K562 (cell line): ENCODE results near the gene CSNK2A1. TPM values are rescaled to one million over a fixed set of nuclear protein-coding genes. Genes with fewer than 3 reads are reported as not detected.

Experiments
- ATAC-seq: fragments of 200-7000 bp; cut with Tn5 transposase; 3 replicates; pipeline ENCODE4 v1.9.1; 2020; ENCODE audit warnings: moderate library complexity
- Bru-seq: library from RNA; stranded (reverse); fragments of 400-500 nt; gene quantifications from one replicate; lab custom pipeline; 2021; lab: Mats Ljungman, UMichigan
- BruChase-seq, 2 experiments: library from RNA; stranded (reverse); fragments of 400-500 nt; gene quantifications; one replicate each; lab custom pipeline; 2021; lab: Mats Ljungman, UMichigan
- BruUV-seq: library from RNA; stranded (reverse); fragments of 400-500 nt; replicated peaks from 2 replicates; lab custom pipeline; 2021; lab: Mats Ljungman, UMichigan
- CTCF ChIA-PET: fragments of 300-600 bp; formaldehyde crosslinking; extraction: SDS; loops from one replicate; lab custom pipeline; 2021; ENCODE audit warnings: low intra/inter-chr PET ratio; lab: Yijun Ruan, JAX
- POLR2A ChIA-PET: fragments of 300-600, 350-650 bp; sonication (Branson Sonifier 250); formaldehyde crosslinking; extraction: SDS; loops from one replicate; lab custom pipeline; 2021; ENCODE audit warnings: antibody characterized with exemption, inconsistent platforms; lab: Yijun Ruan, JAX
- DNase-seq, 4 experiments: peaks; one replicate each; pipeline versions ENCODE4 v3.0.0 to v3.0.0-alpha.2; 2011 to 2018; ENCODE audit warnings: low spot score in 3 of 4, mixed read lengths in 3 of 4; ENCODE audit errors: extremely low read depth in 1 of 4
- FAIRE-seq: peaks from 2 replicates; lab custom pipeline; 2011; peaks lifted over from hg19 to GRCh38; lab: Jason Lieb, UNC
- H2AFZ ChIP-seq: 2 replicates; pipeline ENCODE4 v1.6.0; 2011; ENCODE audit warnings: low read depth, low read length, control low read depth, inconsistent platforms
- H3K27ac ChIP-seq: fragments of 200-600 bp; 3 replicates; pipeline ENCODE4 v1.8.0; 2011; ENCODE audit warnings: low read depth, mild to moderate bottlenecking, control low read depth, inconsistent platforms, low read length, moderate library complexity, mixed read lengths; ENCODE audit errors: extremely low read depth
- H3K27me3 ChIP-seq, 2 experiments: fragments of 300-600 bp in 1 of 2; 2 replicates in 1 of 2; 3 replicates in 1 of 2; pipeline versions ENCODE4 v1.6.0 to v1.8.0; 2011; ENCODE audit warnings: inconsistent platforms in 2 of 2, low read length in 2 of 2, mild to moderate bottlenecking in 1 of 2, mixed read lengths in 1 of 2, moderate library complexity in 1 of 2; ENCODE audit not compliant: control insufficient read depth in 2 of 2, insufficient read depth in 2 of 2
- H3K36me3 ChIP-seq: fragments of 300-600 bp; 3 replicates; pipeline ENCODE4 v1.8.0; 2011; ENCODE audit warnings: mild to moderate bottlenecking, low read length, inconsistent platforms; ENCODE audit not compliant: control insufficient read depth, insufficient read depth
- H3K4me1 ChIP-seq, 2 experiments: fragments of 200-600 bp in 1 of 2; replicated peaks in 1 of 2; 2 replicates in 1 of 2; 3 replicates in 1 of 2; pipeline versions ENCODE4 v1.5.1 to v1.8.0; 2011; ENCODE audit warnings: inconsistent platforms in 2 of 2, low read length in 2 of 2, mild to moderate bottlenecking in 1 of 2, mixed read lengths in 1 of 2, moderate library complexity in 1 of 2; ENCODE audit not compliant: control insufficient read depth in 2 of 2, insufficient read depth in 2 of 2
- H3K4me2 ChIP-seq: 2 replicates; pipeline ENCODE4 v1.6.1; 2011; ENCODE audit warnings: low read length, control low read depth, inconsistent platforms, mixed read lengths; ENCODE audit not compliant: insufficient read depth
- H3K4me3 ChIP-seq: fragments of 200-600 bp; sonication (generic), shearing (Covaris generic); 2 replicates; pipeline ENCODE4 v1.5.1; 2016; ENCODE audit warnings: control low read depth, inconsistent platforms
- H3K79me2 ChIP-seq: fragments of 200-600 bp; 3 replicates; pipeline ENCODE4 v1.8.0; 2011; ENCODE audit warnings: low read length, inconsistent platforms; ENCODE audit not compliant: control insufficient read depth, insufficient read depth
- H3K9ac ChIP-seq, 2 experiments: 2 replicates each; pipeline versions ENCODE4 v1.6.0 to v1.6.1; 2011; ENCODE audit warnings: low read depth in 2 of 2, low read length in 2 of 2, control low read depth in 1 of 2, inconsistent platforms in 1 of 2, mild to moderate bottlenecking in 1 of 2, mixed read lengths in 1 of 2; ENCODE audit not compliant: insufficient read depth in 1 of 2
- H3K9me1 ChIP-seq: one replicate; pipeline ENCODE4 v1.6.0; 2011; ENCODE audit warnings: inconsistent platforms, mild to moderate bottlenecking, low read length, moderate library complexity; ENCODE audit not compliant: control insufficient read depth, insufficient read depth
- H3K9me3 ChIP-seq: replicated peaks from 2 replicates; pipeline ENCODE4 v1.5.1; 2011; ENCODE audit warnings: low read depth, low read length, inconsistent platforms; ENCODE audit not compliant: control insufficient read depth, insufficient read depth
- H4K20me1 ChIP-seq: replicated peaks from 2 replicates; pipeline ENCODE4 v1.6.1; 2011; ENCODE audit warnings: low read length, inconsistent platforms, mixed read lengths; ENCODE audit not compliant: control insufficient read depth, insufficient read depth
- HDAC1 ChIP-seq, 2 experiments: fragments of 450-650 bp; IDR thresholded peaks; 2 replicates each; pipeline ENCODE4 v1.6.1; 2016 to 2017; ENCODE audit warnings: inconsistent platforms in 1 of 2, mild to moderate bottlenecking in 1 of 2, moderate library complexity in 1 of 2
- POLR2A ChIP-seq: fragments of 450-650 bp; conservative IDR thresholded peaks from 2 replicates; pipeline ENCODE4 v1.6.1; 2016
- PRDM10 ChIP-seq: fragments of 450-650 bp; IDR thresholded peaks from 2 replicates; pipeline ENCODE4 v1.6.1; 2018; ENCODE audit not compliant: partially characterized antibody
- ZBTB12 ChIP-seq: fragments of 250-450 bp; sonication (Bioruptor Pico); IDR thresholded peaks from 2 replicates; pipeline ENCODE4 v1.4.0; 2020
- WGBS: fragments of 100-300 bp; shearing (Covaris generic); methylation state at CpG from one replicate; pipeline ENCODE4 v1.1.6; 2016; ENCODE audit warnings: low coverage, mixed read lengths; ENCODE audit not compliant: insufficient coverage; ENCODE audit errors: missing lambda C conversion rate; 5-methylcytosine and 5-hydroxymethylcytosine counted together
- in situ Hi-C: fragments of 300-500 bp; cut with MboI; formaldehyde crosslinking; loops from 4 replicates; pipeline ENCODE4 v1.15.0; 2018; ENCODE audit warnings: inconsistent platforms, mixed read lengths
- intact Hi-C: fragments of 100-400 bp; cut with micrococcal nuclease; formaldehyde crosslinking; loops from 2 replicates; pipeline ENCODE4 v1.14.2; 2022
- long read RNA-seq, 3 experiments: library from polyadenylated mRNA in 2 of 3; library from RNA in 1 of 3; unstranded in 2 of 3; stranded (forward) in 1 of 3; transcript quantifications; one replicate each; pipeline ENCODE4 v2.0.0, GENCODE V29; 2019 to 2022
- polyA minus RNA-seq, 3 experiments: library from RNA; depleted of rRNA, polyadenylated mRNA; stranded (reverse); fragments of >200 nt; gene quantifications; 2 replicates each; pipeline ENCODE4 v1.2.3, GENCODE V29; 2011
- polyA plus RNA-seq, 8 experiments: library from polyadenylated mRNA; depleted of rRNA in 4 of 8; stranded (reverse) in 5 of 8; unstranded in 3 of 8; fragments of >200 nt; fragmentation: Nextera tagmentation in 2 of 8; fragmentation: Illumina TruSeq in 1 of 8; extraction: Ambion mirVana in 2 of 8; extraction: Trizol in 1 of 8; gene quantifications; 2 replicates each; pipeline versions ENCODE4 v1.2.1 to v1.2.3, GENCODE V29; 2011 to 2014; ENCODE audit warnings: inconsistent platforms in 1 of 8, missing spikeins in 1 of 8
- total RNA-seq, 7 experiments: library from RNA; depleted of rRNA in 6 of 7; stranded (reverse); fragments of >200 nt in 6 of 7; fragmentation: Illumina TruSeq in 2 of 7; extraction: Trizol in 2 of 7; gene quantifications; 2 replicates each; pipeline versions ENCODE4 v1.2.1 to v1.2.3, GENCODE V29; 2011 to 2021; ENCODE audit warnings: low replicate concordance in 1 of 7

The CSNK2A1 gene
- total RNA-seq (2011; cell fraction: chromatin; rRNA removed; ENCODE audit: low replicate concordance) = 123 and 330 TPM in 2 replicates
- total RNA-seq (2011; cell fraction: nucleolus; rRNA removed) = 74.4 and 84.6 TPM in 2 replicates
- 187 and 322 TPM in 2 replicates for total RNA-seq (2011; cell fraction: nucleoplasm; rRNA removed)
- 81.4 and 88.5 TPM in 2 replicates for total RNA-seq (2014; rRNA removed)
- 149 and 152 TPM in 2 replicates for total RNA-seq (2014; rRNA removed; fragmentation: Illumina TruSeq; extraction: Trizol)
- 141 and 156 TPM in 2 replicates for total RNA-seq (2015; rRNA removed; fragmentation: Illumina TruSeq; extraction: Trizol)
- total RNA-seq (2021) = 144 and 150 TPM in 2 replicates
- 103 and 145 TPM in 2 replicates for polyA plus RNA-seq (2011; rRNA removed)
- 87.8 and 148 TPM in 2 replicates for polyA plus RNA-seq (2011; cell fraction: cytosol; rRNA removed)
- 75.9 and 131 TPM in 2 replicates for polyA plus RNA-seq (2011; cell fraction: nucleus; rRNA removed)
- polyA plus RNA-seq (2012) = 89.9 and 106 TPM in 2 replicates
- polyA plus RNA-seq (2014; fragmentation: Illumina TruSeq; extraction: Trizol) = 188 and 251 TPM in 2 replicates
- polyA plus RNA-seq (2014; fragmentation: Nextera tagmentation; extraction: Ambion mirVana) = 100 to 1,000 TPM in 1 of 2 experiments, 10 to 100 TPM in 1; 71.0 to 101 TPM
- polyA plus RNA-seq (2014; rRNA removed) = 77.0 and 98.4 TPM in 2 replicates
- 231 and 302 TPM in 2 replicates for polyA minus RNA-seq (2011; rRNA and poly(A)+ RNA removed)
- 105 and 130 TPM in 2 replicates for polyA minus RNA-seq (2011; cell fraction: cytosol; rRNA and poly(A)+ RNA removed)
- 58.4 and 139 TPM in 2 replicates for polyA minus RNA-seq (2011; cell fraction: nucleus; rRNA and poly(A)+ RNA removed)
- percentile 88 among the genes with signal in this experiment for Bru-seq, nascent RNA
- BruChase-seq, experiment 1, labeled RNA remaining after a 2-hour chase = percentile 92 among the genes with signal in this experiment
- BruChase-seq, experiment 2, labeled RNA remaining after a 6-hour chase = percentile 92 among the genes with signal in this experiment
- long read RNA-seq, experiment 1, full-length matches to known transcripts = 168 of 271 reads
- long read RNA-seq, experiment 1, partial matches to known transcripts = 23 of 271 reads
- long read RNA-seq, experiment 1, other reads (novel, unspliced or antisense) = 80 of 271 reads
- long read RNA-seq, experiment 2, full-length matches to known transcripts = 41 of 129 reads
- long read RNA-seq, experiment 2, partial matches to known transcripts = 14 of 129 reads
- long read RNA-seq, experiment 2, other reads (novel, unspliced or antisense) = 74 of 129 reads
- long read RNA-seq, experiment 3, full-length matches to known transcripts = 51 of 77 reads
- long read RNA-seq, experiment 3, partial matches to known transcripts = 9 of 77 reads
- long read RNA-seq, experiment 3, other reads (novel, unspliced or antisense) = 17 of 77 reads

- Histone ChIP-seq H3K27ac (peak within 1 kb of the TSS; percentile 96), H2AFZ (peak within 1 kb of the TSS; percentile 100), H3K4me2 (peak within 1 kb of the TSS; percentile 86), H3K36me3 (peaks cover 27% of the 10 kb centered on the region), H4K20me1 (peaks cover 27% of the 10 kb centered on the region), H3K79me2 (peaks cover 51% of the 10 kb centered on the region), H3K4me1 (peaks cover 0 to 53% of the 10 kb centered on the region in 2 experiments; a peak in 4 of 5 replicates), H3K9me3 (0 out of 2 replicates have a peak, but pooled peaks cover 3% of the 10 kb centered on the region), H3K9me1 (peaks cover 5% of the 10 kb centered on the region), H3K9ac (peak within 1 kb of the TSS; percentile 94 to 95), H3K27me3 (no peaks in the 10 kb centered on the region), H3K4me3 (peak within 1 kb of the TSS; percentile 94)
- POLR2A ChIA-PET = interaction anchor here (0.6 to 2.3 kb wide), 7 partner anchors 12 to 164 kb away, joined by 3 to 12 read pairs (median 3); no protein-coding TSS in a partner anchor
- CTCF ChIA-PET = no interaction called here
- in situ Hi-C loops (no loop called here), intact Hi-C loops (loop anchor here (10.0 kb wide), 1 partner anchor 189 kb away; no protein-coding TSS in a partner anchor)
- BruUV-seq = no TSS peak
- peak; percentile 95 for FAIRE-seq
- WGBS = under 1% methylated on average over 23 of the region's 44 CpGs
- peak; percentile 85 to 94 (median 88) for DNase-seq
- peak; percentile 95 for ATAC-seq
- peak; percentile 91 for TF ChIP-seq POLR2A
- TF ChIP-seq PRDM10 = peak; percentile 100
- no peak for TF ChIP-seq ZBTB12 (CRISPR knock-in tag)
- peak in 1 of 2 experiments; percentile 22; a peak in 1 of 4 replicates for TF ChIP-seq HDAC1 (IDR thresholded peaks at IDR 0.05)
These were observed at the start of gene CSNK2A1 for GRCh38 chr20:543369-544152. TSS of gene CSNK2A1 (minus strand) at chr20:543790. CDS start at chr20:508551, 35,239 bp downstream.
